Gastrocnemius medialis (tissue), 4 donors: ENCODE measurements around the gene CLCF1.

Experiments
- POLR2A ChIP-seq, 2 donors: fragments of 450-650 bp; IDR thresholded peaks; one replicate each; pipeline ENCODE4 v1.6.1; 2017; ENCODE audit warnings: antibody characterized with exemption in 2 of 2, mild to moderate bottlenecking in 2 of 2, moderate library complexity in 2 of 2
- TF ChIP-seq, protein P1 (sequence below), 5 experiments: fragments of 450-650 bp in 3 of 5; fragments of 200-600 bp in 2 of 5; sonication (generic) in 2 of 5; IDR thresholded peaks in 4 of 5; conservative IDR thresholded peaks in 1 of 5; 1 replicate in 4 of 5; 2 replicates in 1 of 5; pipeline ENCODE4 v1.5.1; 2016 to 2019; ENCODE audit warnings: antibody characterized with exemption in 5 of 5, mild to moderate bottlenecking in 3 of 5, moderate library complexity in 3 of 5

- no peak for TF ChIP-seq POLR2A (IDR thresholded peaks at IDR 0.05)
- TF ChIP-seq, protein P1, sequence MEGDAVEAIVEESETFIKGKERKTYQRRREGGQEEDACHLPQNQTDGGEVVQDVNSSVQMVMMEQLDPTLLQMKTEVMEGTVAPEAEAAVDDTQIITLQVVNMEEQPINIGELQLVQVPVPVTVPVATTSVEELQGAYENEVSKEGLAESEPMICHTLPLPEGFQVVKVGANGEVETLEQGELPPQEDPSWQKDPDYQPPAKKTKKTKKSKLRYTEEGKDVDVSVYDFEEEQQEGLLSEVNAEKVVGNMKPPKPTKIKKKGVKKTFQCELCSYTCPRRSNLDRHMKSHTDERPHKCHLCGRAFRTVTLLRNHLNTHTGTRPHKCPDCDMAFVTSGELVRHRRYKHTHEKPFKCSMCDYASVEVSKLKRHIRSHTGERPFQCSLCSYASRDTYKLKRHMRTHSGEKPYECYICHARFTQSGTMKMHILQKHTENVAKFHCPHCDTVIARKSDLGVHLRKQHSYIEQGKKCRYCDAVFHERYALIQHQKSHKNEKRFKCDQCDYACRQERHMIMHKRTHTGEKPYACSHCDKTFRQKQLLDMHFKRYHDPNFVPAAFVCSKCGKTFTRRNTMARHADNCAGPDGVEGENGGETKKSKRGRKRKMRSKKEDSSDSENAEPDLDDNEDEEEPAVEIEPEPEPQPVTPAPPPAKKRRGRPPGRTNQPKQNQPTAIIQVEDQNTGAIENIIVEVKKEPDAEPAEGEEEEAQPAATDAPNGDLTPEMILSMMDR (IDR thresholded peaks at IDR 0.05 in 4 of 5, conservative IDR thresholded peaks at IDR 0.05 in 1 of 5) = no peak
Measured at GRCh38 chr11:67420147-67420645, 46.8 kb upstream of the CLCF1 start.
